Right lobe of liver (tissue), 6 donors: ENCODE data around the gene RSPH3. TPM values are rescaled to one million over a fixed set of nuclear protein-coding genes. Genes with fewer than 3 reads are reported as not detected.

Experiments used
- ATAC-seq, 4 donors: fragments of 200-7000 bp; cut with Tn5 transposase; one replicate each; pipeline ENCODE4 v1.9.1; 2020; ENCODE audit warnings: mild to moderate bottlenecking in 4 of 4, moderate library complexity in 4 of 4
- DNase-seq, 3 donors: peaks; one replicate each; pipeline ENCODE4 v3.0.0-alpha.2; 2020
- H3K27ac ChIP-seq, 3 donors: fragments of 200-600 bp; one replicate each; pipeline ENCODE4 v1.8.0; 2022
- H3K27me3 ChIP-seq, 2 donors: fragments of 200-600 bp; one replicate each; pipeline ENCODE4 v1.8.0; 2022
- H3K36me3 ChIP-seq, 4 donors: fragments of 200-600 bp; sonication (generic) in 1 of 4; one replicate each; pipeline versions ENCODE4 v1.5.1 to v1.8.0; 2017 to 2022; ENCODE audit warnings: control low read depth in 1 of 4
- H3K4me1 ChIP-seq, 4 donors: fragments of 200-600 bp; sonication (generic) in 1 of 4; one replicate each; pipeline versions ENCODE4 v1.5.1 to v1.8.0; 2017 to 2022; ENCODE audit warnings: control low read depth in 1 of 4
- H3K4me3 ChIP-seq, 3 donors: fragments of 200-600 bp; one replicate each; pipeline ENCODE4 v1.8.0; 2022
- H3K9me3 ChIP-seq, 4 donors: fragments of 200-600 bp; sonication (generic) in 1 of 4; one replicate each; pipeline versions ENCODE4 v1.5.1 to v1.8.0; 2017 to 2022; ENCODE audit warnings: control low read depth in 1 of 4
- CTCF ChIP-seq, 4 donors: fragments of 200-600 bp in 3 of 4; fragments of 450-650 bp in 1 of 4; IDR thresholded peaks; one replicate each; pipeline versions ENCODE4 v1.5.1 to v1.8.0; 2016 to 2022; ENCODE audit warnings: antibody characterized with exemption in 4 of 4, mild to moderate bottlenecking in 2 of 4
- POLR2A ChIP-seq: fragments of 450-650 bp; IDR thresholded peaks from one replicate; pipeline ENCODE4 v1.6.1; 2017; ENCODE audit warnings: antibody characterized with exemption, mild to moderate bottlenecking
- WGBS: methylation state at CpG from one replicate; pipeline ENCODE4 v1.1.6; 2018; ENCODE audit warnings: low coverage, low lambda C conversion rate; ENCODE audit not compliant: insufficient coverage; ENCODE audit errors: missing lambda C conversion rate; 5-methylcytosine and 5-hydroxymethylcytosine counted together
- intact Hi-C, 2 donors: fragments of 100-400 bp; cut with DNase I; formaldehyde crosslinking; loops; one replicate each; pipeline versions ENCODE4 v1.11.2 to v1.14.1; 2022
- total RNA-seq, 6 experiments: library from RNA; depleted of rRNA in 2 of 6; stranded (reverse); fragments of >200 nt in 2 of 6; fragmentation: NEBNext Ultra II Directional in 3 of 6; extraction: Animal tissue kit (Norgen Biotek cat#: 25700) in 3 of 6; gene quantifications; one replicate each; pipeline versions ENCODE4 v1.1.0 to v1.2.4, GENCODE V29; 2016 to 2023
- donor health status: DM: no; HTN: yes; CAD: no.
- donor health status: DM: no; HTN: no; CAD: no.
- donor health status: DM: no; HTN: no; CAD: no.
- donor health status: DM: no; HTN: yes; CAD: no.
- donor health status: DM: no; HTN: yes; CAD: no.

Gene RSPH3
- total RNA-seq, 6 experiments from 2014 or later = 3.1 to 6.5 (median 3.6) TPM

DNA sequence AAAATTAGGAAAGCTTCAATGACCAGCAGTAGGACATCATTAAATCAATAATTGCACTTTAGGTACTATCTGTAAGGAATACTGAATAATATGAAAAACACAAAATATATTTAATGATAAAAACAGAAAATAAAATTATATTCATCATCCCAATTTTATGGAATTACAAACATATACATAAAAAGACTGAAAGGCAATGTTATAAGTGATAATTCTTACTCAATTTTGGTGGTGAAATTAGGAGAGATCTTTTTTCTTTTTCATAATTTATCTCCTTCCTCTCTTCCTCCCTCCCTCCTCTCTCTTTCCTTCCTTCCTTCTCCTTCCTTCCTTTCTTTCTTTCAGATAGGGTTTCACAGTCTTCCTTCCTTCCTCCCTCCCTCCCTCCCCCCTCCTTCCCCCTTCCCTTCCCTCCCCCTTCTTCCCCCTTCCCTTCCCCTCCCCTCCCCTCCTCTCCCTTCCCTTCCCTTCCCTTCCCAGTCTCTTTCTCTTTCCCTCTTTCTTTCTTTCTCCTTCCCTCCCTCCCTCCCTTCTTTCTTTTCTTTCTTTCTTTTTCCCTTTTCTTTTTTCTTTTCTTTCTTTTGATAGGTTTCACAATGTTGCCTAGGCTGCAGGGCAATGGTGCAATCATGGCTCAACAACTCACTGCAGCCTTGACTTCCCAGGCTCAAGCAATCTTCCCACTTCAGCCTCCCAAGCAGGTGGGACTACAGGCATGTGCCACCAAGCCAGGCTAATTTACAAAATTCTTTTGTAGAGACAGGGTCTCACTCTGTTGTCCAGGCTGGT, 36.8 kb downstream of the RSPH3 start:
- DNase-seq = no peak
- intact Hi-C loops = no loop called here
- no peak for ATAC-seq
- Histone ChIP-seq H3K4me1 (peaks cover 0 to 10% (median 3%) of the 10 kb centered on the region in 4 donors), H3K9me3 (no peaks in the 10 kb centered on the region), H3K27me3 (no peaks in the 10 kb centered on the region), H3K4me3 (no peak overlapping the region), H3K36me3 (no peaks in the 10 kb centered on the region), H3K27ac (no peak overlapping the region)
- TF ChIP-seq CTCF (IDR thresholded peaks at IDR 0.05) (no peak), POLR2A (no peak)

GRCh38 chr6:158962371-158962770, 37.6 kb downstream of the RSPH3 start:
- DNase-seq = no peak
- Histone ChIP-seq H3K27ac (no peak overlapping the region), H3K4me1 (peaks cover 0 to 10% (median 3%) of the 10 kb centered on the region in 4 donors), H3K9me3 (no peaks in the 10 kb centered on the region), H3K27me3 (no peaks in the 10 kb centered on the region), H3K36me3 (no peaks in the 10 kb centered on the region), H3K4me3 (no peak overlapping the region)
- ATAC-seq = no peak
- intact Hi-C loops = no loop called here
- no peak for TF ChIP-seq CTCF (IDR thresholded peaks at IDR 0.05)
- no peak for TF ChIP-seq POLR2A
- 89% methylated on average over 3 of the region's 3 CpGs for WGBS

GRCh38 chr6:158960026-158960425, 40.0 kb downstream of the RSPH3 start:
- ATAC-seq (no peak), DNase-seq (no peak)
- Histone ChIP-seq H3K27me3 (no peaks in the 10 kb centered on the region), H3K4me1 (peaks cover 0 to 10% (median 3%) of the 10 kb centered on the region in 4 donors), H3K36me3 (no peaks in the 10 kb centered on the region), H3K9me3 (no peaks in the 10 kb centered on the region), H3K4me3 (no peak overlapping the region), H3K27ac (no peak overlapping the region)
- 96% methylated on average over 2 of the region's 2 CpGs for WGBS
- intact Hi-C loops = no loop called here
- no peak for TF ChIP-seq CTCF (IDR thresholded peaks at IDR 0.05)
- no peak for TF ChIP-seq POLR2A

DNA sequence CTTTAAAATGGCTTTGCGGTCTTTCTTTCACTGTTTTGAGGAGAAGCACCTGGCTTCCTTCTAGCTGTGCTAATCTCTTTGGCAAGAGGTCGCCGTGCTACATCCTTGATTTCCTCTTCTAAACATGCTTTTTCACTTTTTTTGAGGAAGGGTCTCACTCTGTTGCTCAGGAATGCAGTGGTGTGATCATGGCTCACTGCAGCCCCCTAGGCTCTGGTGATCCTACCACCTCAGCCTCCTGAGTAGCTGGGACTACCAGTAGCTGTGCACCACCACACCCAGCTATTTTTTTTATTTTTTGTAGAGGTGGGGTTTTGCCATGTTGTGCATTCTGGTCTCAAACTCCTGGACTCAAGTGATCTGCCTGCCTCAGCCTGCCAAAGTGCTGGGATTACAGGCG, 40.5 kb downstream of the RSPH3 start:
- 69% methylated on average over 3 of the region's 4 CpGs for WGBS
- H3K27ac ChIP-seq = no peak overlapping the region
- H3K9me3 ChIP-seq = no peaks in the 10 kb centered on the region
- H3K27me3 ChIP-seq = no peaks in the 10 kb centered on the region
- intact Hi-C loops = no loop called here
- ATAC-seq = no peak
- no peak overlapping the region for H3K4me3 ChIP-seq
- no peak for DNase-seq
- H3K4me1 ChIP-seq = peaks cover 0 to 10% (median 3%) of the 10 kb centered on the region in 4 donors
- no peaks in the 10 kb centered on the region for H3K36me3 ChIP-seq
- TF ChIP-seq POLR2A = no peak
- TF ChIP-seq CTCF (IDR thresholded peaks at IDR 0.05) = no peak
